OCI-LY3 (cell line): Measurements from ENCODE around the gene SMPDL3A.

ENCODE experiments used
- EZH2phosphoT487 ChIP-seq: fragments of 200-600 bp; shearing (Covaris generic); IDR thresholded peaks from 2 replicates; pipeline ENCODE4 v1.6.1; 2018; ENCODE audit warnings: antibody characterized with exemption, mixed run types, low read depth
- TF ChIP-seq, protein P1 (sequence below): fragments of 200-600, 300-600 bp; sonication (generic); IDR thresholded peaks from 2 replicates; pipeline ENCODE4 v1.5.1; 2014; ENCODE audit warnings: antibody characterized with exemption, low read length, low read depth

DNA sequence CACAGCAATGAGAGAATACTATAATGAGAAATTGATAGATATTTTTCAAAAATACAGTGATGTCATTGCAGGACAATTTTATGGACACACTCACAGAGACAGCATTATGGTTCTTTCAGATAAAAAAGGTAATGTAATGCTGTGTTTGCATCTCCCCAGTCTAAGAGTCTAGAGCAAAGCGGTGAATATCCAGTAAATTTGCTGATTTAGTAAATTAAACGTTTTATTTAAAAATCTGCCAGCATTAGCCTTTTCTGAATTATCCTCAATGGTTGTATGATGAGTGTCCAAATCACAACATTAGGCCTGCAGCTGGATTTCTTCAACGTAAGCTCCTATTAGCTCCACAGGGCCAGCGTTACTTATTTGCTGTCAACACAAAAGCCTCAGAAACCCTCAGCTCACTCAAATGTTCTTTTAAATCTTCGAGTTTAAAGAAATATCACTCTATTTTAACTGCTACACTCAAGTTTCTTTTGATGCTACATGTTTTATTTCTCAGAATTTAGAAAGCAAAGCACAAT lies 16.0 kb downstream of the SMPDL3A start:
- TF ChIP-seq, protein P1, sequence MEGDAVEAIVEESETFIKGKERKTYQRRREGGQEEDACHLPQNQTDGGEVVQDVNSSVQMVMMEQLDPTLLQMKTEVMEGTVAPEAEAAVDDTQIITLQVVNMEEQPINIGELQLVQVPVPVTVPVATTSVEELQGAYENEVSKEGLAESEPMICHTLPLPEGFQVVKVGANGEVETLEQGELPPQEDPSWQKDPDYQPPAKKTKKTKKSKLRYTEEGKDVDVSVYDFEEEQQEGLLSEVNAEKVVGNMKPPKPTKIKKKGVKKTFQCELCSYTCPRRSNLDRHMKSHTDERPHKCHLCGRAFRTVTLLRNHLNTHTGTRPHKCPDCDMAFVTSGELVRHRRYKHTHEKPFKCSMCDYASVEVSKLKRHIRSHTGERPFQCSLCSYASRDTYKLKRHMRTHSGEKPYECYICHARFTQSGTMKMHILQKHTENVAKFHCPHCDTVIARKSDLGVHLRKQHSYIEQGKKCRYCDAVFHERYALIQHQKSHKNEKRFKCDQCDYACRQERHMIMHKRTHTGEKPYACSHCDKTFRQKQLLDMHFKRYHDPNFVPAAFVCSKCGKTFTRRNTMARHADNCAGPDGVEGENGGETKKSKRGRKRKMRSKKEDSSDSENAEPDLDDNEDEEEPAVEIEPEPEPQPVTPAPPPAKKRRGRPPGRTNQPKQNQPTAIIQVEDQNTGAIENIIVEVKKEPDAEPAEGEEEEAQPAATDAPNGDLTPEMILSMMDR = no peak
- TF ChIP-seq EZH2phosphoT487 = no peak
